Posterior cingulate gyrus (tissue), 11 donors: ENCODE data around the gene SPAG16.
"Not testable (repeated sequence)": the region's sequence is repeated elsewhere in the genome, so short reads cannot be mapped to it uniquely, and the experiment has no call there.

Source experiments
- DNase-seq, 10 donors: peaks; one replicate each; pipeline versions ENCODE4 v3.0.0 to v3.0.0-alpha.2; 2020 to 2021; ENCODE audit warnings: mixed read lengths in 3 of 10
- intact Hi-C: fragments of 100-400 bp; cut with DNase I; formaldehyde crosslinking; loops from one replicate; pipeline ENCODE4 v1.15.1; 2023

Gene SPAG16

GRCh38 chr2:213266421-213266820 lies 17.8 kb upstream of the SPAG16 start:
- intact Hi-C loops: no loop called here
- DNase-seq: no peak

GRCh38 chr2:213271947-213272346 lies 12.3 kb upstream of the SPAG16 start:
- intact Hi-C loops: no loop called here
- DNase-seq: no peak

- intact Hi-C loops: no loop called here
Observed at GRCh38 chr2:213274143-213274542, 10.1 kb upstream of the SPAG16 start.

GRCh38 chr2:213275265-213275664 lies 9.0 kb upstream of the SPAG16 start:
- DNase-seq: no peak
- intact Hi-C loops: no loop called here

More at GRCh38 chr2:213274143-213274542, 10.1 kb upstream of the SPAG16 start:
- no peak for DNase-seq

- intact Hi-C loops, DNase-seq: not testable (repeated sequence)
Observed at GRCh38 chr2:213277134-213277533, 7.1 kb upstream of the SPAG16 start.

GRCh38 chr2:213279116-213279620 lies 5.1 kb upstream of the SPAG16 start:
- DNase-seq: no peak
- intact Hi-C loops: no loop called here

GRCh38 chr2:213279971-213280370 lies 4.3 kb upstream of the SPAG16 start:
- DNase-seq: no peak
- intact Hi-C loops: no loop called here

GRCh38 chr2:213281156-213281555 lies 3.1 kb upstream of the SPAG16 start:
- DNase-seq: no peak

GRCh38 chr2:213285404-213285803 lies 1.1 kb downstream of the SPAG16 start:
- intact Hi-C loops: no loop called here
- DNase-seq: no peak

More at GRCh38 chr2:213281156-213281555, 3.1 kb upstream of the SPAG16 start:
- intact Hi-C loops: no loop called here

GRCh38 chr2:213286161-213286560 lies 1.9 kb downstream of the SPAG16 start:
- intact Hi-C loops: no loop called here
- no peak for DNase-seq

GRCh38 chr2:213288913-213289700 lies 4.8 kb downstream of the SPAG16 start:
- DNase-seq: no peak
- intact Hi-C loops: no loop called here

GRCh38 chr2:213290501-213290900 lies 6.2 kb downstream of the SPAG16 start:
- DNase-seq: no peak
- intact Hi-C loops: no loop called here

- no peak for DNase-seq
- intact Hi-C loops: no loop called here
Observed at GRCh38 chr2:213296270-213296669, 12.0 kb downstream of the SPAG16 start.

- intact Hi-C loops: no loop called here
Observed at GRCh38 chr2:213306316-213306942, 22.2 kb downstream of the SPAG16 start.

GRCh38 chr2:213315168-213315876 lies 31.1 kb downstream of the SPAG16 start:
- no peak for DNase-seq
- intact Hi-C loops: no loop called here

More at GRCh38 chr2:213306316-213306942, 22.2 kb downstream of the SPAG16 start:
- DNase-seq: no peak

GRCh38 chr2:213316001-213316735 lies 31.9 kb downstream of the SPAG16 start:
- intact Hi-C loops: no loop called here
- no peak for DNase-seq

- intact Hi-C loops: no loop called here
- DNase-seq: no peak
Observed at GRCh38 chr2:213317929-213318328, 33.7 kb downstream of the SPAG16 start.

- intact Hi-C loops: no loop called here
- DNase-seq: no peak
Observed at GRCh38 chr2:213320604-213321003, 36.3 kb downstream of the SPAG16 start.

GRCh38 chr2:213336253-213336770 lies 52.0 kb downstream of the SPAG16 start:
- intact Hi-C loops: no loop called here
- peak in 1 of 10 donors; percentile 79 for DNase-seq

- no peak for DNase-seq
- intact Hi-C loops: no loop called here
Observed at GRCh38 chr2:213353419-213353818, 69.2 kb downstream of the SPAG16 start.
